ENCODE data around the gene PRPF6. TPM values are rescaled to one million over a fixed set of nuclear protein-coding genes. Genes with fewer than 3 reads are reported as not detected.
A peak's percentile ranks its signal among the peaks of the same experiment; 100 is the strongest.

PRPF6 gene
- total and polyA plus RNA-seq, 2 donors (not counting 3 experiments of a cell fraction or from before 2014, with no cell fraction given), result 35.3 to 67.4 TPM

GRCh38 chr20:64037199-64037497 lies 56.2 kb downstream of the PRPF6 start:
- no peak overlapping the region for H3K27ac ChIP-seq (ENCODE audit: insufficient read depth, low read depth, low read length)
- H3K79me2 ChIP-seq (ENCODE audit: control insufficient read depth, insufficient read depth, low read length), result no peaks in the 10 kb centered on the region
- H4K20me1 ChIP-seq (replicated peaks; ENCODE audit: control insufficient read depth, extremely low read depth, insufficient read depth, low read length), result no peaks in the 10 kb centered on the region
- H3K4me1 ChIP-seq (ENCODE audit: control insufficient read depth, extremely low read depth, insufficient read depth, low read length), result peaks cover 37% of the 10 kb centered on the region
- no peak overlapping the region for H3K4me3 ChIP-seq (replicated peaks in 1 of 3; ENCODE audit: insufficient read depth in 1 of 3, low read depth in 1 of 3, low read length in 3 of 3)
- H3K4me2 ChIP-seq (ENCODE audit: insufficient read depth, low read length), result no peak overlapping the region
- ChIA-PET CTCF (interaction anchor here (0.8 to 7.5 kb wide), 2 partner anchors 18 to 57 kb away, joined by 4 to 412 read pairs; partner anchors contain the start of genes PRPF6, SOX18 and TCEA2), POLR2A (no interaction called here)
- intact Hi-C loops (cut with micrococcal nuclease), result no loop called here
- dilution Hi-C loops (cut with MboI; ENCODE audit: extremely low pct_ligation_motif_present, low sequenced_read_pairs), result no loop called here
- H3K36me3 ChIP-seq (ENCODE audit: control insufficient read depth in 2 of 2, extremely low read depth in 1 of 2, insufficient read depth in 2 of 2, low read length in 2 of 2), result peaks cover 0 to 10% of the 10 kb centered on the region in 2 experiments
- H3K9me3 ChIP-seq (replicated peaks; ENCODE audit: control insufficient read depth, insufficient read depth, low read length), result no peaks in the 10 kb centered on the region
- DNase-seq (ENCODE audit: low read depth, low spot score) (no peak), FAIRE-seq (no peak)
- H3K9me1 ChIP-seq (replicated peaks; ENCODE audit: control insufficient read depth, extremely low read depth, insufficient read depth, low read length), result no peaks in the 10 kb centered on the region
- H2AFZ ChIP-seq (ENCODE audit: low read depth, low read length), result no peak overlapping the region
- no peaks in the 10 kb centered on the region for H3K27me3 ChIP-seq (ENCODE audit: control insufficient read depth in 2 of 2, insufficient read depth in 2 of 2, low read length in 2 of 2)
- TF ChIP-seq EZH2 (IDR thresholded peaks at IDR 0.05; ENCODE audit: borderline replicate concordance, low read depth, low read length, severe bottlenecking) (no peak), JUN (IDR thresholded peaks at IDR 0.05; ENCODE audit: borderline replicate concordance, insufficient read depth, insufficient read length, low read depth) (no peak), POLR2AphosphoS5 (IDR thresholded peaks at IDR 0.05; ENCODE audit: insufficient read depth, low read depth, low read length) (no peak)
- H3K9ac ChIP-seq (replicated peaks; ENCODE audit: extremely low read depth, insufficient read depth, low read length), result no peak overlapping the region
- TSS peak; percentile 8 for BruUV-seq (replicated peaks)

DNA sequence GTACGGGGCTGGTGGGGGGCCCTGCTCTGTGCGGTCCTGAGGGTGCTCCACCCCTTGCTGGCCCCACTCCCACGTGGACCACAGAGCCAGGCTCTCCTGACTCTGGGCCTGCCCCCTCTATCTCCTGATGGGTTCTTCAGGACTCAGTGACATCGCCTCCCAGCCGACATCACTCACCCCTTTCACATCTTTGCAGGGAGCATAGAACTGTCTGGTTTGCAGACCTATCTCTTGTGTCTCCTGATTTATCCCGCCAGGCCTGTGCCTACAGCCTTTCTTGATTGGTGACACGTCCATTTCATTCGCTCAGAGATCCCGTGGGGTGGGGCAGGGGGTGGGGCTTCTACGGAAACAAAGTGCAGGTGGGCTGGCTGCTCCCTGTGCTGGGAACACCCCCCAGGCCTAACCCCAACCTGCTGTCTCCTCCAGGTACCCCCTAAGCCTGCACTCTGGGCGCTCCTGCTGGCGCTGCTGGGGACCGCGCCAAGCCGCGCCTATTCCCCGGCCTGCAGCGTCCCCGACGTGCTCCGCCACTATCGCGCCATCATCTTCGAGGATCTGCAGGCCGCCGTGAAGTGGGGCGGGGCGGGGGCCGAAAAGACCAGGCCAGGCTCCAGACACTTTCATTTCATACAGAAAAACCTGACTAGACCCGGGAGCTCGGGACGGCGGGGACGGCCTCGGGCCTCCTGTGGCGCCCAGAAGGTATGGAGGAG lies 56.7 kb downstream of the PRPF6 start:
- Histone ChIP-seq H3K4me3 (replicated peaks in 1 of 3; ENCODE audit: insufficient read depth in 1 of 3, low read depth in 1 of 3, low read length in 3 of 3) (peak overlapping the region in 2 of 3 experiments; percentile 10 to 65), H3K27me3 (ENCODE audit: control insufficient read depth in 2 of 2, insufficient read depth in 2 of 2, low read length in 2 of 2) (no peaks in the 10 kb centered on the region), H3K9me3 (replicated peaks; ENCODE audit: control insufficient read depth, insufficient read depth, low read length) (no peaks in the 10 kb centered on the region), H3K36me3 (ENCODE audit: control insufficient read depth in 2 of 2, extremely low read depth in 1 of 2, insufficient read depth in 2 of 2, low read length in 2 of 2) (peaks cover 0 to 4% of the 10 kb centered on the region in 2 experiments), H3K9me1 (replicated peaks; ENCODE audit: control insufficient read depth, extremely low read depth, insufficient read depth, low read length) (no peaks in the 10 kb centered on the region), H3K79me2 (ENCODE audit: control insufficient read depth, insufficient read depth, low read length) (no peaks in the 10 kb centered on the region), H4K20me1 (replicated peaks; ENCODE audit: control insufficient read depth, extremely low read depth, insufficient read depth, low read length) (no peaks in the 10 kb centered on the region), H3K9ac (replicated peaks; ENCODE audit: extremely low read depth, insufficient read depth, low read length) (no peak overlapping the region), H3K4me2 (ENCODE audit: insufficient read depth, low read length) (peak overlapping the region; percentile 19), H3K27ac (ENCODE audit: insufficient read depth, low read depth, low read length) (no peak overlapping the region), H3K4me1 (ENCODE audit: control insufficient read depth, extremely low read depth, insufficient read depth, low read length) (peaks cover 40% of the 10 kb centered on the region), H2AFZ (ENCODE audit: low read depth, low read length) (no peak overlapping the region)
- DNase-seq (ENCODE audit: low read depth, low spot score) (no peak), FAIRE-seq (no peak)
- ChIA-PET POLR2A (interaction anchor here (1.8 to 2.3 kb wide), 3 partner anchors 16 to 25 kb away, joined by 6 to 21 read pairs (median 6); partner anchors contain the start of gene TCEA2), CTCF (interaction anchor here (0.7 to 7.5 kb wide), 16 partner anchors 10 to 541 kb away, joined by 3 to 412 read pairs (median 9); partner anchors contain the start of genes LKAAEAR1, OPRL1, PRPF6 and PTK6)
- intact Hi-C loops (cut with micrococcal nuclease), result no loop called here
- BruUV-seq (replicated peaks), result no TSS peak
- dilution Hi-C loops (cut with MboI; ENCODE audit: extremely low pct_ligation_motif_present, low sequenced_read_pairs), result no loop called here
- TF ChIP-seq MYC (IDR thresholded peaks at IDR 0.05; ENCODE audit: low read depth, low read length) (no peak), GATA2 (IDR thresholded peaks at IDR 0.05; ENCODE audit: insufficient read depth, insufficient read length, low read depth, low read length) (no peak)
